GM12801 (cell line): ENCODE results near the gene LILRA5.

ENCODE experiments used
- TF ChIP-seq, protein P1 (sequence below): IDR thresholded peaks from one replicate; pipeline ENCODE4 v1.5.1; 2011; ENCODE audit warnings: control low read depth; ENCODE audit not compliant: insufficient read length; ENCODE audit errors: extremely low read depth

LILRA5 gene

DNA sequence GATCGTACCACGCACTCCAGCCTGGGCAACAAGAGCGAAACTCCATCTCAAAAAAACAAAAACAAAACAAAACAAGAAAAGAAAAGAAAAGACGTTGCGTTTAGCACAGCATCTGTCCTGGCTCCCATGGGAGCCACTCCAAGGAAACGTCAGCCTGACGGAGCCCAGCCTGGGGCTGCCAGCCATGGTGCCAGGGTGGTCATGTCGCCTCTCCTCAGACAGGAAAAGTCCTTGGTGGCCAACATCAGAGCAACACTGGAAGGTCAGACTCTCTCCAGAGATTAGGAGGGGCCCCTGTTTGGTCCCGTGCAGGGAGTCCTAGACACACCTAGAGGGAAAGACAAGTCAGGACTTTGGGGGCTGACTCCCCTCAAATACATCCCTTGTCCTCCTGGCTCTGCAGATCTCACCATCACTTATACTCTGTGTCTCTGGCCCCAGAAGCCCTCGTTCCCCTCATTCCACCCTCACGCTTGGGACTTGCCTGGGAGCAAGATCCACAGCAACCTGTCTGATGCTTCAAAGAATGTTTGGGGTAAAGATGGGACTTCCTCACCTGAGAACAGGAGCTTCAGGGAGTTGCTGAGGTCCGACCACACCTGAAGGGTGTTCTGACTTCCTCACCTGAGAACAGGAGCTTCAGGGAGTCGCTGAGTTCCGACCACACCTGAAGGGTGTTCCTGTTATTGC lies 16.7 kb upstream of the LILRA5 start:
- TF ChIP-seq, protein P1, sequence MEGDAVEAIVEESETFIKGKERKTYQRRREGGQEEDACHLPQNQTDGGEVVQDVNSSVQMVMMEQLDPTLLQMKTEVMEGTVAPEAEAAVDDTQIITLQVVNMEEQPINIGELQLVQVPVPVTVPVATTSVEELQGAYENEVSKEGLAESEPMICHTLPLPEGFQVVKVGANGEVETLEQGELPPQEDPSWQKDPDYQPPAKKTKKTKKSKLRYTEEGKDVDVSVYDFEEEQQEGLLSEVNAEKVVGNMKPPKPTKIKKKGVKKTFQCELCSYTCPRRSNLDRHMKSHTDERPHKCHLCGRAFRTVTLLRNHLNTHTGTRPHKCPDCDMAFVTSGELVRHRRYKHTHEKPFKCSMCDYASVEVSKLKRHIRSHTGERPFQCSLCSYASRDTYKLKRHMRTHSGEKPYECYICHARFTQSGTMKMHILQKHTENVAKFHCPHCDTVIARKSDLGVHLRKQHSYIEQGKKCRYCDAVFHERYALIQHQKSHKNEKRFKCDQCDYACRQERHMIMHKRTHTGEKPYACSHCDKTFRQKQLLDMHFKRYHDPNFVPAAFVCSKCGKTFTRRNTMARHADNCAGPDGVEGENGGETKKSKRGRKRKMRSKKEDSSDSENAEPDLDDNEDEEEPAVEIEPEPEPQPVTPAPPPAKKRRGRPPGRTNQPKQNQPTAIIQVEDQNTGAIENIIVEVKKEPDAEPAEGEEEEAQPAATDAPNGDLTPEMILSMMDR, result no peak

DNA sequence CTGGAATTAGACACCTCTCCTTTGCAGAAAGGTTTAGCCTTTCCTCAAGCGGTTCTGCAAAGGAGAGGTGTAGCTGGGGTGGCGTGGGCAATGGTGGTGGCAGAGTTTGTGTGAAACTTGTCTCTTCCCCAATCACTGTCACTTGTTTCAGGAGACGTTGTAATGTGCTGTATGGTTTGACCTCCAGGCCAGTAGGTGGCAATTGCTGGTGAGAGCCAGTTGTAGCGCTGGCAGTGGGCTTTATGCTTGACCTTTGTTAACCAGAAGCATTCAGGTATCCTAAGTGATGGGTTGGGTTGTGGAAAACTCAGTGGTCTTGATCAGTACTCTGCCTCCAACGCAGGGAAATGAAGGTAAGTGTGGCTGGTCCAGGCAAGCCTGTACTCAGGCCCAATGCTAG lies 12.7 kb upstream of the LILRA5 start:
- TF ChIP-seq, protein P1, result no peak

- TF ChIP-seq, protein P1, result no peak
Measured at GRCh38 chr19:54325194-54325621, 12.2 kb upstream of the LILRA5 start.

- TF ChIP-seq, protein P1, result no peak
Measured at GRCh38 chr19:54324071-54324470, 11.1 kb upstream of the LILRA5 start.

DNA sequence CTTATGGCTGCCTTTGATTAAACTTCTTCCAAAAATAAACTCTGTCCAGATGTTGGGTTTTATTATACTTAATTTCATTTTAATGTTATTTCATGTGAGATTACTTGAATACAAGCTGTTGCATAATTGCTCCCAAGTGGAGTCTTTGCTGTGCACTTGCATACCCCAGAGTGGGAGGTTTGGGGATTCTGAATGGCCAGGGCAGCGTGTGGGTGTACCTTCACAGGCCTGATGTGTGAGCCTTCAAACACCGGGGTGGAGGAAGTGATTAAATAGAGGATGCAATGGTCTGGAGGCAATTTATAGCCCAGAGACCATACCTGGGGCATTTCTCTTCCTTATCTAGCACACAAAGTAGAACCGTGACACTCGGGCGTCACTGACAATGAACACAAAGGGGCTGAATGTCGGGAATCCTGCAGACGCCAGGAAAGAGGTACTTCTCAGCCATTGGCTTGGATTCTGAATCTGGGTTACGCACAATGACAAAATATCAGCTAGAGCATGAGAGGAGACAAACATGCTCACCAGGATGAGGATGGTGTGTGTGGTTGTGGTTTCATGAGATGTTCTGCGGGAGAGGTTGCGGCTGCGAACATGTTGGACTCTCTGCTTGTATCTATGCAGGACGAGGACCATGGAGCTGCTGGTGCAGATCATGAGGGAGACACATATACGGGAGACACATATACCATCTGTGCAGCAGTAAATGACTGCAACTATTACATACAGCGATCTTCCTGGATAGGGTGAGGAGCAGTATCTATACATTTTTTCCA lies 7.1 kb upstream of the LILRA5 start:
- TF ChIP-seq, protein P1, result no peak

GRCh38 chr19:54319049-54319448 lies 6.1 kb upstream of the LILRA5 start:
- TF ChIP-seq, protein P1, result no peak

DNA sequence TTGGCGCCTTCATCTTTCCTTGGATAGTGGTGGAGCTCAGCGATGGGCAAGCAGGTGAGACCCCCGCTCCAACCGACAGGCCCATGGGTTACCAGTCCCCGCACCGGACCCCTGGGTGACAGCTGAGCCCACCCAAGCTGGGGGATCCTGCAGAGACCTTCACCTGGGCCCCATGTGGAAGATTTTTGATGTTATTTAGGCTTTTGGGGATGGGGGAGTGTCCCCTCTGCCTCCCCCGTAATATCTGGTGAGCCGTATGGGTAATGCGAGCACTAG lies 4.9 kb upstream of the LILRA5 start:
- TF ChIP-seq, protein P1, result no peak
